ELF-1 (cell line): ENCODE measurements around the gene PRDX2.

Source experiments
- DNase-seq: peaks from one replicate; pipeline ENCODE4 v3.0.0-alpha.2; 2016; ENCODE audit warnings: low read depth, low spot score

PRDX2 gene

DNA sequence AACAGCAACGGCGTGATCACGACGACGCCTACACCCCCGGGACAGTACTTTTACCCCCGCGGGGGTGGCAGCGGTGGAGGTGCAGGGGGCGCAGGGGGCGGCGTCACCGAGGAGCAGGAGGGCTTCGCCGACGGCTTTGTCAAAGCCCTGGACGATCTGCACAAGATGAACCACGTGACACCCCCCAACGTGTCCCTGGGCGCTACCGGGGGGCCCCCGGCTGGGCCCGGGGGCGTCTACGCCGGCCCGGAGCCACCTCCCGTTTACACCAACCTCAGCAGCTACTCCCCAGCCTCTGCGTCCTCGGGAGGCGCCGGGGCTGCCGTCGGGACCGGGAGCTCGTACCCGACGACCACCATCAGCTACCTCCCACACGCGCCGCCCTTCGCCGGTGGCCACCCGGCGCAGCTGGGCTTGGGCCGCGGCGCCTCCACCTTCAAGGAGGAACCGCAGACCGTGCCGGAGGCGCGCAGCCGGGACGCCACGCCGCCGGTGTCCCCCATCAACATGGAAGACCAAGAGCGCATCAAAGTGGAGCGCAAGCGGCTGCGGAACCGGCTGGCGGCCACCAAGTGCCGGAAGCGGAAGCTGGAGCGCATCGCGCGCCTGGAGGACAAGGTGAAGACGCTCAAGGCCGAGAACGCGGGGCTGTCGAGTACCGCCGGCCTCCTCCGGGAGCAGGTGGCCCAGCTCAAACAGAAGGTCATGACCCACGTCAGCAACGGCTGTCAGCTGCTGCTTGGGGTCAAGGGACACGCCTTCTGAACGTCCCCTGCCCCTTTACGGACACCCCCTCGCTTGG lies 9.3 kb downstream of the PRDX2 start:
- DNase-seq, result peak; percentile 78

- peak; percentile 91 for DNase-seq
Observed at GRCh38 chr19:12791345-12792050, 10.1 kb downstream of the PRDX2 start, which contains the start of gene JUNB. TSS of gene JUNB (plus strand) at chr19:12791486. CDS start at chr19:12791772, 286 bp downstream.

- no peak for DNase-seq
Observed at GRCh38 chr19:12790628-12791344, 10.8 kb downstream of the PRDX2 start.

DNA sequence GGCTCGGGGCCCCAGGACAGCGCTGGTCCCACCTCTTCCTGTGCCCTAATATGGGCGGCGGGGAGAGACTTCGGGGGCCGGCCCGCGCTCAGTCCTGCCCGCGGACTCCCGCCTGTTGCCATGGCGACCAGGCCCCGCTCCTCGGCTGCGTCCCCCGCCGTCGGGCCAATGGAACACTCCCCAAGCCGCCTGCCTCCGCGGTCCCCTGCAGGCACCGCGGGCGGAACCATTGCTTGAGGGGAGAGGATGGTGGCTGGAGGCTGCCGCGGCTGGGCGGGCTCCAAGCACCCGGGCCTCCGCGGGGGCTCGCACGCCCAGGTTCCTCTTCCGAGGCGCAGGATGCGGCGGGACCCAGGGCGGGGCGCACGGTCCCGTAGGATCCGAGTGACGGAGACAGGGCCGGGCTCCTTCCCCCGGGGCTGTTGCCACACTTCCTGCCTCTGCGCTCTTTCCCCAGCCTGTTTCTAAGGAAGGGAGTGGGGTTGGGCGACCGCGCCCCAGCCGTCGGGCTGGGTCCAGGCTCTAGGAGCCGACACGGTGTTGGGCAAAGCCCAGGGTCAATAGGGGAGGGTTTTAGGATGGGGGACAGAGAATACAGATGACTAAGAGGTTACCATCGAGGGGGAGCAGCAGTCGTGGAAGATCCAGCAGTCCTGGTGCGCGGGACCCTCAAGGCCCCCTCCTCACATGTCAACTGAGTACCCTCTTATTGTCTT lies 11.5 kb downstream of the PRDX2 start:
- peak; percentile 95 for DNase-seq

GRCh38 chr19:12789098-12789903 lies 12.3 kb downstream of the PRDX2 start:
- DNase-seq, result no peak

- DNase-seq, result peak; percentile 65
Observed at GRCh38 chr19:12788682-12789097, 12.9 kb downstream of the PRDX2 start.

- no peak for DNase-seq
Observed at GRCh38 chr19:12788042-12788681, 13.4 kb downstream of the PRDX2 start.

- DNase-seq, result no peak
Observed at GRCh38 chr19:12787458-12787857, 14.1 kb downstream of the PRDX2 start.

- DNase-seq, result no peak
Observed at GRCh38 chr19:12786952-12787351, 14.6 kb downstream of the PRDX2 start.

GRCh38 chr19:12786141-12786870 lies 15.3 kb downstream of the PRDX2 start:
- no peak for DNase-seq

DNA sequence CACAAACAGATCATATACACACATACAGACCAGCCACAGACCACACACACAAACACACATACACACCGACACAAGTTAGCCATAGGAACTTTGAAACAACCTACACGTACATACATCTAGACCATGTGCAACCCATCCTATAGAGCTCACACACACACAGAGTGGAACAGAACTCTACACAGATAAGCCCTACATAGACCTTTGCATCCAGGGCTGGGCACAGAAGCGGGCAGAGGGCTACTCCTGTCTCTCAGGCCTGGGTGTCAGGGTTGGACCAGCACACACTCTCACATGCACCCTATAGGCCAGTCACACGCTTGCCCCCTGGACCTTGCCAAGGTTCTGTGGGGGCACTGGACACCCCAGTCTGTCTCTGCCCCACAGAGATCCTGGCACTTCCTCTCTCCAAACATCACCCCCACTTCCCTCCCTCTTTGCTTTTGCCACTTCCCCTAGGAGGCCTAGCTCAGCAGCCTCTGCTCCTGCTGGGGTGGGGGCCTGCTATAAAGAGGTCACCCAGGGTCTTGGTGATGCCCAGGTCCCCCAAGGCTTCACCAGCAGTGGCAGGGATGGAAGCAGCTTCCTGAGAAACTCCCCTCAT lies 16.1 kb downstream of the PRDX2 start:
- no peak for DNase-seq

DNA sequence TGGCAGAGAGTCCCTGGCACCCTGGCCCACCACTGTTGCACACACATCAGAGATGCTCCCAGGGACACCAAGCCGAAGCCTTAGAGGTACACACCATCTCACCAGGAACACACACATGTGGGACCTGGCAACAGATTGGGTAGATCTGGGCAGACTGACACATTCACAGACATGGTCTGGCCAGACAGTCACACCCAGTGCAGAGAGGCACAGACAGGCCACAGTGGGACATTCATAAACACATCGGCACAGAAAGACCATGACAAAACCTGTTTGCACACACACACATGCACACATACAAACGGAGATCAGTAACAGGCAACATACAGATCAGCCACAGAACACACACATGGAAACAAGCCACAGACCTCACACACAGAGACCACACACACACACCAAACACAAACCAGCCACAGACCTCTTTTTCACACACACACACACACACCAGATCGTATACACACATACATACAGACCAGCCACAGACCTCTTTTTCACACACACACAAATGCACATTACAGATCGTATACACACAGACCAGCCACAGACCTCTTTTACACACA lies 16.6 kb downstream of the PRDX2 start:
- DNase-seq, result no peak

DNA sequence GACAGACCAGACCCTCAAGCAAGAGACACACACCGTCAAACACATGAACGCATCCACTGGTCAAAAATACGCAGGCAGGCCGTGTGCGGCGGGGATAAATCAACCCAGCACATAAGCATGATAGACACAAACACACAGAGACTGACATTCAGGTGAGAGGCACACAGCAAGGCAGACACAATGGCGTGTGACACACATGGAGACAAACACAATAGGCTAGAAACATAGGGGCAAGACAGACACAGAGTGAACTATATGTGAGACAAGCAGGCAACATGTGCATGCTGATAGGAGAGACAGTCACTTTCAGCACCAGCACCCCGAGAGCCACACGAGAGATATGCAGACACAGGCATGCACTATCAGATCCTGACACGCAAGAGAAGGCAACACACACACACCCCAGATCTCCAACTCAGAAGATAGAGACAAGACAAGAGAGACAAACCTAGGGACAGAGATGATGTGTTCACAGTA lies 17.2 kb downstream of the PRDX2 start:
- DNase-seq, result no peak

DNA sequence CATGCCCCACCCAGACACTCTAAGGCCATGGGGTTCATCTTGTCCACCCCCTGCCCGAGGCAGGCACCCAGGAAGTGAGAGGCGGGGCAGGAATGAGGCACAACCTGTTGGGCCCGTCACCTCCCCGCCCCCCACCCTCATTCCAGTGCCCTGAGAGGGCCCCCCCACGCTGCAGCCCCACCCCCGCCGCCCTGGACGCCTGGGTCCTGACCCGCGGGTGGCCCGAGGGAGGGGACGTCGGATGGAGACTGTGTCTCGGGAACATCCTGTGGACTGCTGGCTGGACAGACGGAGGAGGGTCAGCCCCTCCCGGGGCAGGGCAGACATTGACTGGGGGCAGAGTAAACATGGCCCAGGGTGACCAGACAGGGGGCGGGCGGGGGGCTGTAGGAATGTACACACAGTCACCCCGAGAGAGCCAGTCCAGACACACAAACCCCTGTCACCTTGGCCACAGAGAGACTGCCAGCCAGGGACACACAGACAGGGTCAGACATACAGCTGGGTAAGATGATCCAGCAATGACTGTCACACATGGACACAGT lies 17.7 kb downstream of the PRDX2 start:
- no peak for DNase-seq

DNA sequence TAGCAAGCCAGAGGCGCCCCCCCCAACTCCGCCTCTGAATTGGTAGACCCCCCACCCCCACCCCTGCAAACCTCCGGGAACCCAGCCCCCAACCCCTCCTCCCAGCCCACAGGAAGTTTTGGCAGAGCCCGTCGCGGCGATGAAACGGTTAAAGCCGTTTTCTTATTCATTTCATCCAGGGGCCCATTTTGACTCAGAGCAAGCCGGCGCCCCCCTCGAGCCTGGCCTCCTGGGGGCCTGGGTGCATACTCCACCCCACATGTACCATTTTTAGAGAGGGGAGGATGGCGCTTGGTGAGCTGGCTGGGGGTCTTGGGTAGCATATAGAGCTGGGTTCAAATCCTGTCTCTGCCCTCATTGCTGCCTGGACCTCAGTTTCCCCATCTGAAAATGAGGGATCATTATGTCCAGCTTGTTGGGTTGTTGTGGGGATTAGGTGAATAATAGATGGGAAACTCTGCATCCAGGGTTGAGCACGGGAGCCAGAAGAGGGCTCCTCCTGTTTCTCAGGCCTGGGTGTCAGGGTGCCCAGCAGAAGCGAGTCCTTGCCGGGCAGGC lies 18.2 kb downstream of the PRDX2 start:
- no peak for DNase-seq

GRCh38 chr19:12782424-12783290 lies 18.9 kb downstream of the PRDX2 start:
- DNase-seq, result peak; percentile 76

DNA sequence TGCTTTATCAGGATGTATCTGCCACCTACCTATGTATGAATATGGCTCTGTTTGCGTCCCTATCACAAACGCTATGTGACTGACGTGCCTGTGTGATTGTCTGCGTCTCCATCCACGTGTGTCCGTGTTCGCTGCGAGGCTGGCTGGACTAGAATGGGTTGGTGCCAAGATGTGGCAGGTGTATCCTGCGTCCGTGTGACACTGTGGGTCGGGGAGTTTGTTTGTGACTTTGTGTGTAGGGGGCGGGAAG lies 19.5 kb downstream of the PRDX2 start:
- DNase-seq, result no peak
